Suprapubic skin (tissue), 4 donors: ENCODE data around the gene CACNA1S.

Experiments
- EP300 ChIP-seq: sonication (generic); formaldehyde crosslinking; IDR thresholded peaks from one replicate; pipeline ENCODE4 v1.6.1; 2017; ENCODE audit warnings: antibody characterized with exemption
- POLR2A ChIP-seq, 2 donors: fragments of 450-650 bp; IDR thresholded peaks; one replicate each; pipeline ENCODE4 v1.6.1; 2017; ENCODE audit warnings: antibody characterized with exemption in 2 of 2, mild to moderate bottlenecking in 2 of 2, moderate library complexity in 2 of 2
- POLR2AphosphoS5 ChIP-seq, 3 donors: sonication (generic); formaldehyde crosslinking; IDR thresholded peaks; one replicate each; pipeline ENCODE4 v1.6.1; 2017; ENCODE audit warnings: antibody characterized with exemption in 3 of 3
- TF ChIP-seq, protein P1 (sequence below), 2 donors: fragments of 200-600 bp in 1 of 2; fragments of 450-650 bp in 1 of 2; sonication (generic) in 1 of 2; IDR thresholded peaks; one replicate each; pipeline ENCODE4 v1.5.1; 2016 to 2019; ENCODE audit warnings: antibody characterized with exemption in 2 of 2, mild to moderate bottlenecking in 1 of 2, moderate library complexity in 1 of 2

DNA sequence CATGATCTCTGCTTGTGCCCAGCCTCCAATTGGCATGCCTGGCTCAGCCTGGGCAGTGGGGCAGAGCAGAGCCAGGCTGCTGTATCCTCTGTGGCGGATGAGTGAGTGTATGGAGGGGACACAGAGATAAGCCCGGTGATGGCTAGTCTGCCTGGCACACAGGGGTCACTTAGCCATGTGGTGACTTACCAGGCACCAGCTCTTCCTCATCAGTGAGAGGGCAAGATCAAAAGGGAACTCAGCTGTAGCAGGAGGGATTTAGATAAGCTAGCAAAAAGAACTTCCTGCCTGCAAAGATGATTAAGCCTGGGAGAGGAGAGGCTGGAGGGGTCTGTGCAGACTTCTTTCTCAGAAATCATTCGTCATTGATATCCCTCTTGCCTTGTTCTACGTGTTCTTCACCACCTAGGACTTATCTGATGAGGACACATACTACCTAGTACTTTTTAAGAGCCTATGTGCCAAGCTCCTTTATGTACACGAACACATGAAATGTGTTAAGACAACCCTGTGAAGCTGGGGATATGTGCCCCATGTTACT, 96.6 kb downstream of the CACNA1S start:
- TF ChIP-seq POLR2A (IDR thresholded peaks at IDR 0.05) (no peak), EP300 (no peak), POLR2AphosphoS5 (IDR thresholded peaks at IDR 0.05) (no peak)
- TF ChIP-seq, protein P1, sequence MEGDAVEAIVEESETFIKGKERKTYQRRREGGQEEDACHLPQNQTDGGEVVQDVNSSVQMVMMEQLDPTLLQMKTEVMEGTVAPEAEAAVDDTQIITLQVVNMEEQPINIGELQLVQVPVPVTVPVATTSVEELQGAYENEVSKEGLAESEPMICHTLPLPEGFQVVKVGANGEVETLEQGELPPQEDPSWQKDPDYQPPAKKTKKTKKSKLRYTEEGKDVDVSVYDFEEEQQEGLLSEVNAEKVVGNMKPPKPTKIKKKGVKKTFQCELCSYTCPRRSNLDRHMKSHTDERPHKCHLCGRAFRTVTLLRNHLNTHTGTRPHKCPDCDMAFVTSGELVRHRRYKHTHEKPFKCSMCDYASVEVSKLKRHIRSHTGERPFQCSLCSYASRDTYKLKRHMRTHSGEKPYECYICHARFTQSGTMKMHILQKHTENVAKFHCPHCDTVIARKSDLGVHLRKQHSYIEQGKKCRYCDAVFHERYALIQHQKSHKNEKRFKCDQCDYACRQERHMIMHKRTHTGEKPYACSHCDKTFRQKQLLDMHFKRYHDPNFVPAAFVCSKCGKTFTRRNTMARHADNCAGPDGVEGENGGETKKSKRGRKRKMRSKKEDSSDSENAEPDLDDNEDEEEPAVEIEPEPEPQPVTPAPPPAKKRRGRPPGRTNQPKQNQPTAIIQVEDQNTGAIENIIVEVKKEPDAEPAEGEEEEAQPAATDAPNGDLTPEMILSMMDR (IDR thresholded peaks at IDR 0.05), result no peak
